Upper lobe of left lung (tissue), 4 donors: ENCODE measurements around the gene ATP2A3.

Experiments
- CTCF ChIP-seq, 6 experiments: fragments of 450-650 bp in 4 of 6; fragments of 200-600 bp in 2 of 6; sonication (generic) in 2 of 6; IDR thresholded peaks; one replicate each; pipeline ENCODE4 v1.5.1; 2016 to 2019; ENCODE audit warnings: antibody characterized with exemption in 6 of 6
- EP300 ChIP-seq, 4 donors: sonication (generic); formaldehyde crosslinking; IDR thresholded peaks; one replicate each; pipeline ENCODE4 v1.5.1; 2017; ENCODE audit warnings: antibody characterized with exemption in 4 of 4, control low read depth in 2 of 4
- POLR2A ChIP-seq, 4 donors: fragments of 450-650 bp; IDR thresholded peaks; one replicate each; pipeline ENCODE4 v1.5.1; 2016 to 2017; ENCODE audit warnings: antibody characterized with exemption in 4 of 4, mild to moderate bottlenecking in 2 of 4
- POLR2AphosphoS5 ChIP-seq, 2 donors: sonication (generic); formaldehyde crosslinking; IDR thresholded peaks; one replicate each; pipeline ENCODE4 v1.5.1; 2017; ENCODE audit warnings: antibody characterized with exemption in 2 of 2

DNA sequence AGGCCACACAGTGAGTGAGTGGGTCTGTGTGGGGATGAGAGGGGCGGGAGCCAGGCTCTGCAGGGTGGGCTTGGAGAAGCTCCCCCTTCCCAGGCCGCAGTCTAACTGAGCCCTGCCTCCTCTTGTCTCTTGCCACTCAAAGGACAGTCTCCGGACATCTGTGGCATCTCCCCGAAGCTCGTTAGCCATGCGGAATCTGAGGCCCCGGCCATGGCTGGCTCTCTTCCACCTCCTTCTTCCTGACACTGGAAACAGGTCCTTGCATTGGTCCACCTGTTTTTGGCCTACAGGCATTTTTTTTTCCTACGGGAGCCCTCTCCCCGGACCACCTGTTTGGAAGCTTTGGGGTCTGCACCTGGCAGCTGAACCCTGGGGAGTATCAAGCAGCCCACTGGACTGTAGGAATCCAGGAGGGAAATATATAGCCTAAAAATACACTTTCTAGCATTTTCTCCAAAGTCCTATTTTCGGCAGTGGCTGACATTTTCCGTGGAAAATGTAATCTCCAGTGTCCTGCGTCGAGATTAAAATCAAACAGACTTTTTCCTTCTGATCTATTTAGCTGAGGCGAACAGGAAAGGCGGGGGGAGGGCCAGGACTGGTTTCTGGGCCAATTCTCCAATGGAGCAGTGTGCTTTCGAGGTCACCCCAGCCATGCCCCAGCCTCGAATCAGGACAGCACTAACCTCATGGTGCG, 9.1 kb downstream of the ATP2A3 start:
- no peak for TF ChIP-seq POLR2A (IDR thresholded peaks at IDR 0.05)
- TF ChIP-seq CTCF (IDR thresholded peaks at IDR 0.05), result no peak
- TF ChIP-seq EP300 (IDR thresholded peaks at IDR 0.05), result no peak
- no peak for TF ChIP-seq POLR2AphosphoS5 (IDR thresholded peaks at IDR 0.05)
